HG03521 (cell line): Measurements from ENCODE around the gene SNX17.
"Not testable (repeated sequence)": the region's sequence is repeated elsewhere in the genome, so short reads cannot be mapped to it uniquely, and the experiment has no call there.

Experiments
- ATAC-seq: cut with Tn5 transposase; IDR thresholded peaks from one replicate; pipeline ENCODE4 v1.9.1; 2021; ENCODE audit warnings: mild to moderate bottlenecking, moderate library complexity; ENCODE audit not compliant: unreplicated experiment

The SNX17 gene

DNA sequence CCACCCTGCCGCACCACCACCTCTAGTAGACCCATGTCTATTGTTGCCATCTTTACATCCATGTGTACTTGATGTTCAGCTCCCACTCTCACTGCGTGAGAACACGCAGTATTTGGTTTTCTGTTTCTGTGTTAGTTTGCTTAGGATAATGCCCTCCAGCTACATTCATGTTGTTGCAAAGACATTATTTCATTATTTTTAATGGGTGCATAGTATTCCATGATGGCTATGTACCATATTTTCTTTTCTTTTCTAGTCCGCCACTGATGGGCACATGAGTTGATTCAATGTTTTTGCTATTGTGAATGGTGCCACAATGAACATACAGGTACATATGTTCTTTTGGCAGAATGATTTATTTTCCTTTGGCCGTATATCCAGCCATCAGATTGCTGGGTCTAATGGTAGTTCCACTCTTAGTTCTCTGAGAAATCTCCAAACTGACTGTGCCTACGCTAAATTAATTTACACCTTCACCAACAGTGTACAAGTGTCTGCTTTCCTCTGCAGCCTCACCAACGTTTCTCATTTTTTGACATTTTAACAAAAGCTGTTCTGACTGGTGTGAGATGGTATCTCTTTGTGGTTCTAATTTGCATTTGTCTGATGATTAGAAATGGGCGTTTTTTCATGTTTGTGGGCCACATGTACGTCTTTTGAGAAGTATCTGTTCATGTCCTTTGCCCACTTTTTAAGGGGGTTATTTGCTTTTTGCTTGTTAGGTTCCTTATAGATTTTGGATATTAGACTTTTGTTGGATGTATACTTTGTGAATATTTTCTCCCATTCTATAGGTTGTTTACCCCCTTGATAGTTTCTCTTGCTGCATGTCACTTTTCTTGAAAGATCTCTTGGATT, 20.6 kb downstream of the SNX17 start:
- ATAC-seq: no peak

DNA sequence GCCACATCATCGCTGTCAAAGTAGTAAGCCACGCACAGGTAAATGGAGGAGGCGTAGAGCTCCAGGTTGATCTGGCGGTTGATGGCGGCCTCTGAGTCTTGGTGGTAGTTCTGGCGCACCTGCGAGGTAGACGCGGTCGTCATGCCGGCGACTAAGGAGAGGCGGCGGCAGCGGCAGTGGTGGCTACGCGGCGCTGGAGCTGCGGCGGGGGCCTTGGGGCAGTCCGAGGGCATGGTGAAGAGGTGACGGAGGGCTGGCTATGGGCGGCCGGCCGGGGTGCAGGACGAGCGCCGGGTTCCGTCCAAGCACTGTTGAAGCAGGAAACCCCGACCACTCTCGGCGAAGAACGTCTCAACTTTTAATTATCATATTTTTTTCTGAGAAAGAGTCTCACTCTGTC, 22.8 kb downstream of the SNX17 start:
- ATAC-seq: no peak

DNA sequence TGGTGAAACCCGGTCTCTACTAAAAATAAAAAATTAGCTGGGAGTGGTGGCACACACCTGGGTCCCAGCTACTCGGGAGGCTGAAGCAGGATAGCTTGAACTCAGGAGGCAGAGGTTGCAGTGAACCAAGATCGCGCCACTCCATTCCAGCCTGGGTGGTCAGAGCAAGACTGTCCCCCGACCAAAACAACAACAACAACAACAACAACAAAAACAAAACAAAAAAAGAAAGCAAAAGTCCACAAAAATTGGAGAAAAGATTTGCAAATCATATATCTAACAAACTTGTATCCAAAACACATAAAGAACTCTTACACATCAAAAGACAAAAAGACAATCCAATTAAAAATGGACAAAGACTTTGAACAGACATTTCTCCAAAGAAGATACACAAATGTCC, 28.5 kb downstream of the SNX17 start:
- ATAC-seq: no peak

DNA sequence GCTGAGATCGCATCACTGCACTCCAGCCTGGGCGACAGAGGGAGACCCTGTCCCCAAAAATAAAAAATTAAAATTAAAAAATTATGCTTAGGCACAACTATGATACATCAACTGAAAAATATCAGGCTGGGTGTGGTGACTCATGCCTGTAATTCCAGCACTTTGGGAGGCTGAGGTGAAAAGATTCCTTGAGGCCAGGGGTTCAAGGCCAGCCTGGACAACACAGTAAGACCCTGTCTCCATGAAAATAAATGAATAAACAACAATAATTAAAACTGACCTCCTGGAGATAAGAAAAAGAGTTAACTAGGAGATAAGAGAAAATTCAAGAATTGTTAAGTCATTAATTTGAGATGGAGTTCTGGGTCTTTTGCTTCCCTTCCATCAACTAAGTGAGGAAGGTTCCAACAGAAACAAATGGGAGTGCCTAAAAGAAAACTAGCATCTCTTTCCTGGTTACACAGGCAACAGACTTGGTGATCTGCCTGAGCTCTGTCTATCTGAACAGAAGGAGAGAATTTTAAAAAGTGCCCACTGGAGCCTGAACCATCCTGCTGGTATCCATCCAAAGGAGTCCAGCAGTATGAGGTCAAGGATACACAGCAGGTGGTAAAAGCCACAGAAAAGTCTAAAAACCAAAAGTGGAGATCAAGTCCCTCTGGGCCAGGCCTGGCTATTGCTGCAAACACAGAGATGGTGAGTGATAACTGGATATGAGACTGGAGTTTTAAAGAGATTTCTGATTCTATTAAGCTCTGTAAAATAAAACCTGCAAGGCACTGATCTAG, 30.1 kb downstream of the SNX17 start:
- ATAC-seq: no peak

GRCh38 chr2:27407798-27408491, 37.5 kb downstream of the SNX17 start:
- ATAC-seq: no peak

- ATAC-seq: peak; percentile 22
Measured at GRCh38 chr2:27408601-27409320, 38.3 kb downstream of the SNX17 start.

DNA sequence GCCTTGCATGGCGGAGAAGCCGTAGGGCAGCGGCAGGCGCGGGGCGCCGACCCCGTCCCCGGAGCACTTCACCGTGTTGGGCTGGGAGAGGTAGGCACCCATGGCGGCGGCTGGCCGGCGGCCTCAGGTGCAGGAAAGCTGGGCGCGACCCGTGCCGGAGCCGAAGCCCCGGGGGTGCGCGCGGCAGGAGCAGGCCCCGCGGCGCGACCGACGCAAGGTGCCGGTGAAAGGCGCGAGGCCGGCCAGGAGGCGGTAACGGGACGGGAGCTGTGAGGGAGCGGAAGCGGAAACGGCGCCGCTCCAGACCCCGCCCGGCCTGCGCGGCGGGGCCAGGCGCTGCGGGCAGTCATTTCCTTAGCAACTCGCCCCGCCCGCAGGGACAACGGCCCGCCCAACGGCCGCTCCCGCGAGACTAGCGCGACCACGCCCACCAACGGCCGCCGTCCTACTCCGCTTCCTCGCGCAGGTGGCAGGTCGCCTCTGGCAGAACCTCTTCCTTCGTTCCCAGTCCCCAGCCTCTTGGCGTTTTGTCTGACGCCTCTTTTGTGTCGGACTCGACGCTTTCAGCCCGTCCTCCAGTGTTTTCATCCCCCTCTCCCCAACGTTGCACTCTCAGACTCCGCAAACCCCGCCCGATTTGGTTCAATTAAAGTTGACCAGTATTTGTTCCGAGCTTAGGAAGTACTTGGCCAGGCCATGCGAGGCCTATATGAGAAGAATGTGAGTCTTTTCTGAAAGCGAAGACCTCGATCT, 39.1 kb downstream of the SNX17 start, which contains the start of gene PPM1G:
TSS of gene PPM1G (minus strand) at position 271 of the 753 bp plus-strand sequence. CDS start at position 102, 169 bp downstream.
- ATAC-seq: peak; percentile 91

DNA sequence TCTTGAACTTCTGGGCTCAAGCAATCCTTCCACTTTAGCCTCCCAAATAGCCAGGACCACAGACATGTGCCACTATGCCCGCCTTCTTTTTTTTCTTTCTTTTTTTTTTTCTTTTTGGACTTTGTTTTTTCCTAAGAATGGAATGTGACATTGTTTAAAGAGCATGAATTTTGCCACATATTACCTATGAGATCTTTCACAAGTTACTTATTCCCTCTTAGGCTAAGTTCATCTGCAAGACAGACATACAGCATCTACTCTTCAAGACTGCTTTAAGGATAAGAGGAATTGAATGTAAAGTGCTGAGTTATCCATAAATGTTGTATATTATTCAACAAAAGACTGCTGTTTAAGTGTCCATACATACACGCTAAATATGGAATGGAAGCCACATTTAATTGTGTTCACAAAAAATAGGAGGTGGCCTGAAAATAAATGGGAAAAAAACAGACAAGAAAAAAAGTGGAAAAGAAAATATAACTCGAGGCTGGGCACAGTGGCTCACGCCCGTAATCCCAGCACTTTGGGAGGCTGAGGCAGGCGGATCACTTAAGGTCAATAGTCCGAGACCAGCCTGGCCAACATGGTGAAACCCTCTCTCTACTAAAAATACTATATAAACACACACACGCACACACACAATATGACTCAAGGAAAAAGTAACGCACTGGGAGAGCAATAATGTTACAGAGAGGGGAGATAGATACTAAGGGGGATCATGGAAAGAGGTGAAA, 42.2 kb downstream of the SNX17 start:
- ATAC-seq: no peak

GRCh38 chr2:27416151-27416550, 45.7 kb downstream of the SNX17 start:
- no peak for ATAC-seq

- no peak for ATAC-seq
Measured at GRCh38 chr2:27420996-27421395, 50.6 kb downstream of the SNX17 start.

DNA sequence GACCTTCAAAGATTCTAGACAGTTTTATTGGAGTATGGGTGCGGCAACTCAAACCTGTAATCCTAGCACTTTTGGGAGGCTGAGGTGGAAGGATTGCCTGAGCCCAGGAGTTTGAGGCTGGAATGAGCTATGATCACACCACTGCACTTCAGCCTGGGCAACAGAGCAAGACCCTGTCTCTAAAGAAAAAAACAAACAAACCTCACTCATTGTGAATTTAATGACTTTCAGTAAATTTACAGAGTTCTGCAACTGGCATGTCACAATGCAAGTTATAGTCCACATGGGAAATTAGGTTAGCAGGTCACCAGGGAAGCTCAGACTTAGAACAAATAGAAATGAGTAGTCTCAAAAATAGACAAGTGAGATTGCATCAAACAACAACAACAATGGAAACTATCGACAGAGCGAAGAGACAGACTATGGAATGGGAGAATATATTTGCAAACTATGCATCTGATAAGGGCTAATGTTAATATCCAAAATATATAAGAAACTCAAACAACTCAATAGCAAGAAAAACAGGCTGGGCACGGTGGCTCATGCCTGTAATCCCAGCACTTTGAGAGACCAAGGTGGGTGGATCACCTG, 51.3 kb downstream of the SNX17 start:
- ATAC-seq: no peak

DNA sequence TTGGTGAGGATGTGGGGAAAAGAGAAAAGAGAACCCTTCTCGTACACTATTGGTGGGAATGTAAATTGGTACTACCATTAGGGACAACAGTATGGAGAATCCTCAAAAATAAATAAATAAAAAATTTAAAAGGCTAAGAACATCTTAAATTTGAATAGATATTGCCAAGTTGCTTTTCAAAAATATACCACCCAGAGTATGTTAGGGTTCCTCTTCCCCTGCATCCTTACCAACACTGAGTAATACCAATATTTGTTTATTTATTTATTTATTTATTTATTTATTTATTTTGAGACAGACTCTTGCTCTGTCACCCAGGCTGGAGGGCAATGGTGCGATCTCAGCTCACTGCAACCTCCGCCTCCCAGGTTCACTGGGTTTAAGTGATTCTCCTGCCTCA, 52.5 kb downstream of the SNX17 start:
- no peak for ATAC-seq

- ATAC-seq: not testable (repeated sequence)
Measured at GRCh38 chr2:27425039-27425438, 54.6 kb downstream of the SNX17 start.
